ENCODE measurements around the gene FAM216A.
A peak's percentile ranks its signal among the peaks of the same experiment; 100 is the strongest.
"Not testable (repeated sequence)": the region's sequence is repeated elsewhere in the genome, so short reads cannot be mapped to it uniquely, and the experiment has no call there.

Gene FAM216A

DNA sequence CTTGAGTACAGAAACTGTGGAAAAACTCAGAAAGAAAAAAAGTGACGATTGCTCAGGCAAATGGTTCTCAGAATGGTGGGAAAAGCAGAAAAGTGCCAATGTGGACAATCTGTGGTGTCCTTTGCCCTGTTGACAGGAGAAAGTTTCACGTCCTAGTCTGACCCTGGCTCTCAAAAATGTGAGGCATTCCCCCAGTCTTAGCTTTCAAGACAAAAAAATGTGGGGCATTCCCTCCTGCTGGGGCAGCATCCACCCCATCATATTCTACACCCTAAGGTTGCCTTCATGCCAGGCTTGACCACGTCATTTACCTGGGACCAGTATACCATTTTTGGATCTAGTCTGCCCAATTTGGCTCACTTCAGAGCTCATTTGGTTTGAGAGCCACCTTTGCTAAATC, 44.4 kb upstream of the FAM216A start:
- no peak overlapping the region for H3K9ac ChIP-seq (ENCODE audit: low read length)
- no peaks in the 10 kb centered on the region for H3K79me2 ChIP-seq (ENCODE audit: insufficient read depth, low read length)
- no peaks in the 10 kb centered on the region for H3K9me3 ChIP-seq (ENCODE audit: insufficient read depth, low read length)
- H3F3A ChIP-seq (ENCODE audit: insufficient read depth): no peaks in the 10 kb centered on the region
- no peak overlapping the region for H2AFZ ChIP-seq (ENCODE audit: low read depth, low read length, severe bottlenecking)
- no peak for TF ChIP-seq EZH2phosphoT487 (conservative IDR thresholded peaks at IDR 0.05; ENCODE audit: low read length)
- TF ChIP-seq, protein P1, sequence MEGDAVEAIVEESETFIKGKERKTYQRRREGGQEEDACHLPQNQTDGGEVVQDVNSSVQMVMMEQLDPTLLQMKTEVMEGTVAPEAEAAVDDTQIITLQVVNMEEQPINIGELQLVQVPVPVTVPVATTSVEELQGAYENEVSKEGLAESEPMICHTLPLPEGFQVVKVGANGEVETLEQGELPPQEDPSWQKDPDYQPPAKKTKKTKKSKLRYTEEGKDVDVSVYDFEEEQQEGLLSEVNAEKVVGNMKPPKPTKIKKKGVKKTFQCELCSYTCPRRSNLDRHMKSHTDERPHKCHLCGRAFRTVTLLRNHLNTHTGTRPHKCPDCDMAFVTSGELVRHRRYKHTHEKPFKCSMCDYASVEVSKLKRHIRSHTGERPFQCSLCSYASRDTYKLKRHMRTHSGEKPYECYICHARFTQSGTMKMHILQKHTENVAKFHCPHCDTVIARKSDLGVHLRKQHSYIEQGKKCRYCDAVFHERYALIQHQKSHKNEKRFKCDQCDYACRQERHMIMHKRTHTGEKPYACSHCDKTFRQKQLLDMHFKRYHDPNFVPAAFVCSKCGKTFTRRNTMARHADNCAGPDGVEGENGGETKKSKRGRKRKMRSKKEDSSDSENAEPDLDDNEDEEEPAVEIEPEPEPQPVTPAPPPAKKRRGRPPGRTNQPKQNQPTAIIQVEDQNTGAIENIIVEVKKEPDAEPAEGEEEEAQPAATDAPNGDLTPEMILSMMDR (IDR thresholded peaks at IDR 0.05; ENCODE audit: insufficient read depth, low read length, poor library complexity, severe bottlenecking): no peak
- no peaks in the 10 kb centered on the region for H3K9me2 ChIP-seq (replicated peaks; ENCODE audit: insufficient read depth, low read length)
- H3K4me3 ChIP-seq (ENCODE audit: insufficient read depth, low read length, poor library complexity, severe bottlenecking): no peak overlapping the region
- H3K27me3 ChIP-seq (ENCODE audit: low read length): no peaks in the 10 kb centered on the region
- H4K20me1 ChIP-seq (ENCODE audit: low read depth, low read length): no peaks in the 10 kb centered on the region
- no peak overlapping the region for H3K4me2 ChIP-seq (ENCODE audit: low read depth, low read length, poor library complexity, severe bottlenecking)
- no peak overlapping the region for H3K27ac ChIP-seq (ENCODE audit: low read depth, low read length)
- no peaks in the 10 kb centered on the region for H3K36me3 ChIP-seq (ENCODE audit: low read length)

DNA sequence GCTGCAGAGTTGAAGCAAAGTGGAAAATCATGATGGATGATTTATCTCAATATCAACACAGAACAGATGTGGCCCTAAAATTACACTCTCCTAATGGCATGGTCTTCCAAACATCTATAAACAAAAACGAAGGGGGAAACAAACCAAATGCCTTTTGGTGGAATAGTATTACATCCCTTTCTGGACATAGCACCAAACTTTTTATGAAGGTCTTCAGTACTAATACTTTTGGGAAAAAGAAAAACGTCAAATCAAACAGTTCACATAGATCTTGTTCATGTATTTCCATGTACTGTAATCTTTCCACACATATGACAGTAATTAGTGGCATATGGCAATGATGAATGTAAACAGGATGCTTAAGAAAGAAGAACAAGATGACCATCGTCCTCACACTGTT, 42.2 kb upstream of the FAM216A start:
- TF ChIP-seq, protein P1 (IDR thresholded peaks at IDR 0.05; ENCODE audit: insufficient read depth, low read length, poor library complexity, severe bottlenecking): no peak
- TF ChIP-seq EZH2phosphoT487 (conservative IDR thresholded peaks at IDR 0.05; ENCODE audit: low read length): no peak
- no peak overlapping the region for H2AFZ ChIP-seq (ENCODE audit: low read depth, low read length, severe bottlenecking)
- no peaks in the 10 kb centered on the region for H3K27me3 ChIP-seq (ENCODE audit: low read length)
- no peaks in the 10 kb centered on the region for H3F3A ChIP-seq (ENCODE audit: insufficient read depth)
- no peak overlapping the region for H3K4me3 ChIP-seq (ENCODE audit: insufficient read depth, low read length, poor library complexity, severe bottlenecking)
- H3K9ac ChIP-seq (ENCODE audit: low read length): no peak overlapping the region
- H3K9me3 ChIP-seq (ENCODE audit: insufficient read depth, low read length): no peaks in the 10 kb centered on the region
- no peaks in the 10 kb centered on the region for H4K20me1 ChIP-seq (ENCODE audit: low read depth, low read length)
- H3K9me2 ChIP-seq (replicated peaks; ENCODE audit: insufficient read depth, low read length): no peaks in the 10 kb centered on the region
- no peak overlapping the region for H3K27ac ChIP-seq (ENCODE audit: low read depth, low read length)
- no peaks in the 10 kb centered on the region for H3K36me3 ChIP-seq (ENCODE audit: low read length)
- no peak overlapping the region for H3K4me2 ChIP-seq (ENCODE audit: low read depth, low read length, poor library complexity, severe bottlenecking)
- H3K79me2 ChIP-seq (ENCODE audit: insufficient read depth, low read length): no peaks in the 10 kb centered on the region

DNA sequence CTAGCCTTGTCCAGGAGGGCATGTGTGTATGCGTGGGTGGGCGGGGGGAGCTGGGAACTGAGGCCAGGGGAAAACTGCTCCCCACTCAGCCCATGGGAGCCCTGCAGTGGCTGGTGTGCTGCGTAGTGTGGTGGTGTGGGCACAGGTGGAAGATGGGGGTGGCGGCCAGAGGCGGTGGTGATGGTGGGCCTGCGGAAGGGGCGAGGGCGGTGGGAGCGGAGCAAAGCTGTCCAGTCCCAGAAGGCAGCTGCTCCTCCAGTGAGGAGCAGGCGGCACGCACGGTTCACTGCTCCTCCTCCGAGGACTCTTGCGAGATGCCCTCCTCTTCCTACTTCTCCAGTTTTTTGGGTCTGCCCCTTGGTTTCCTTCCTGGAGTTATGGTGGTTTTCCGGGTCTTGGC, 39.0 kb upstream of the FAM216A start:
- H4K20me1 ChIP-seq (ENCODE audit: low read depth, low read length); H3K27me3 ChIP-seq (ENCODE audit: low read length); H3K4me3 ChIP-seq (ENCODE audit: insufficient read depth, low read length, poor library complexity, severe bottlenecking); H3K27ac ChIP-seq (ENCODE audit: low read depth, low read length); H3K36me3 ChIP-seq (ENCODE audit: low read length); H3K4me2 ChIP-seq (ENCODE audit: low read depth, low read length, poor library complexity, severe bottlenecking); H3K9me2 ChIP-seq (replicated peaks; ENCODE audit: insufficient read depth, low read length); H2AFZ ChIP-seq (ENCODE audit: low read depth, low read length, severe bottlenecking); H3K79me2 ChIP-seq (ENCODE audit: insufficient read depth, low read length); H3K9me3 ChIP-seq (ENCODE audit: insufficient read depth, low read length); H3K9ac ChIP-seq (ENCODE audit: low read length): not testable (repeated sequence)
- peaks cover 22% of the 10 kb centered on the region for H3F3A ChIP-seq (ENCODE audit: insufficient read depth)

DNA sequence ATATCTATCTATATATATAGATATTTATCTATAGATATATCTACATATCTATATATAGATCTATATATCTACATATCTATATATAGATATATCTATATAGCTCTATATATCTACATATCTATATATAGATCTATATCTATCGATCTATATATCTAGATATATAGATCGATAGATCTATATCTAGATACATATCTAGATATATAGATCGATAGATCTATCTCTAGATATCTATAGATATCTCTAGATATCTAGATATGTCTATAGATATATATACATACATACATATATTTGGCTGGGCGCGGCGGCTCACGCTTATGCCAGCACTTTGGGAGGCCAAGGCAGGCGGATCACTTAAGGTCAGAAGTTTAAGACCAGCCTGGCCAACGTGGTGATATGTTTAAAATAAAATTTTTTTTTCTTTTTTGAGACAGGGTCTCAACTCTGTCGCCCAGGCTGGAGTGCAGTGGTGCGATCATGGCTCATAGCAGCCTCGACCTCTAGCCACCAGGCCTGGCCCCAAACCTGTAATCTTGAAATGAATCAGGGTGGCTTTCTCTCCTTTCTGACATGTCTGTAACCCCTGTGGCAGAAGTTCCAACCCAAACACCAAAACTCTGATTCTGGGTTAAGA, 36.6 kb upstream of the FAM216A start:
- Histone ChIP-seq H3K9ac (ENCODE audit: low read length) (0 out of 2 replicates have a peak overlapping the region, but pooled peaks have one; percentile 63), H3F3A (ENCODE audit: insufficient read depth) (peaks cover 36% of the 10 kb centered on the region), H3K79me2 (ENCODE audit: insufficient read depth, low read length) (no peaks in the 10 kb centered on the region), H4K20me1 (ENCODE audit: low read depth, low read length) (no peaks in the 10 kb centered on the region), H3K9me2 (replicated peaks; ENCODE audit: insufficient read depth, low read length) (no peaks in the 10 kb centered on the region), H3K27ac (ENCODE audit: low read depth, low read length) (peak overlapping the region; percentile 56; the same call in 1 of the 2 replicates), H2AFZ (ENCODE audit: low read depth, low read length, severe bottlenecking) (peak overlapping the region; percentile 24), H3K4me2 (ENCODE audit: low read depth, low read length, poor library complexity, severe bottlenecking) (peak overlapping the region; percentile 68), H3K9me3 (ENCODE audit: insufficient read depth, low read length) (no peaks in the 10 kb centered on the region), H3K27me3 (ENCODE audit: low read length) (no peaks in the 10 kb centered on the region), H3K4me3 (ENCODE audit: insufficient read depth, low read length, poor library complexity, severe bottlenecking) (peak overlapping the region; percentile 60), H3K36me3 (ENCODE audit: low read length) (peaks cover 12% of the 10 kb centered on the region; the same call in 1 of the 2 replicates)
- TF ChIP-seq EZH2phosphoT487 (conservative IDR thresholded peaks at IDR 0.05; ENCODE audit: low read length): no peak
- TF ChIP-seq, protein P1 (IDR thresholded peaks at IDR 0.05; ENCODE audit: insufficient read depth, low read length, poor library complexity, severe bottlenecking): no peak
